GM18870 (cell line): ENCODE data around the gene BTNL3.
"Not testable (repeated sequence)": the region's sequence is repeated elsewhere in the genome, so short reads cannot be mapped to it uniquely, and the experiment has no call there.

Source experiments
- ATAC-seq: cut with Tn5 transposase; IDR thresholded peaks from one replicate; pipeline ENCODE4 v1.9.1; 2021; ENCODE audit warnings: moderate library complexity; ENCODE audit not compliant: unreplicated experiment

The BTNL3 gene

DNA sequence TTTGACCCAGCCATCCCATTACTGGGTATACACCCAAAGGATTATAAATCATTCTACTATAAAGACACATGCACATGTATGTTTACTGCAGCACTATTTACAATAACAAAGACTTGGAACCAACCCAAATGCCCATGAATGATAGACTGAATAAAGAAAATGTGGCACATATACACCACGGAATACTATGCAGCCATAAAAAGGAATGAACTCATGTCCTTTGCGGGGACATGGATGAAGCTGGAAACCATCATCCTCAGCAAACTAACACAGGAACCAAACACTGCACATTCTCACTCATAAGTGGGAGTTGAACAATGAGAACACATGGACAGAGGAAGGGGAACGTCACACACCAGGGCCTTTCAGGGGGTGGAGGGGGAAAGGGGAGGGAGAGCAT is 28.8 kb downstream of the BTNL3 start:
- not testable (repeated sequence) for ATAC-seq

DNA sequence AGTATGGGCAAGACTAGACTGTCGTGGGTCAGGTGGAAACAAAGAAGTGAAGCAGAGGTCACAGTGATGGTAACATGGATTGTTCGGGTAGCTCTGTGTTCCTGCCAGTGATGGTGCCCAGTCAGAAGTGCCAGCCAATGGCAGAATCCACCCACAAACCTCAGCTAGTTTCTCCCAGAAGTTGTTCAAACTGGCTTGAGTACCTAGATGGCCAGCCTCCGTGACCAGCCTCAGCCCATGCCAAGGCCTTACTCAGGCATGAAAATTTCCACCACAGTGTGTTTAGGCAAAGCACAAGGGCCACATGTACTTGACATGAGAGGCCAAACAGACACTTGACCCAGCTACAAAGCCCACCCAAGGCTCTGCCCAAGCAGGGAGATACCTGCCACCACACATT is 32.0 kb downstream of the BTNL3 start:
- ATAC-seq: no peak

DNA sequence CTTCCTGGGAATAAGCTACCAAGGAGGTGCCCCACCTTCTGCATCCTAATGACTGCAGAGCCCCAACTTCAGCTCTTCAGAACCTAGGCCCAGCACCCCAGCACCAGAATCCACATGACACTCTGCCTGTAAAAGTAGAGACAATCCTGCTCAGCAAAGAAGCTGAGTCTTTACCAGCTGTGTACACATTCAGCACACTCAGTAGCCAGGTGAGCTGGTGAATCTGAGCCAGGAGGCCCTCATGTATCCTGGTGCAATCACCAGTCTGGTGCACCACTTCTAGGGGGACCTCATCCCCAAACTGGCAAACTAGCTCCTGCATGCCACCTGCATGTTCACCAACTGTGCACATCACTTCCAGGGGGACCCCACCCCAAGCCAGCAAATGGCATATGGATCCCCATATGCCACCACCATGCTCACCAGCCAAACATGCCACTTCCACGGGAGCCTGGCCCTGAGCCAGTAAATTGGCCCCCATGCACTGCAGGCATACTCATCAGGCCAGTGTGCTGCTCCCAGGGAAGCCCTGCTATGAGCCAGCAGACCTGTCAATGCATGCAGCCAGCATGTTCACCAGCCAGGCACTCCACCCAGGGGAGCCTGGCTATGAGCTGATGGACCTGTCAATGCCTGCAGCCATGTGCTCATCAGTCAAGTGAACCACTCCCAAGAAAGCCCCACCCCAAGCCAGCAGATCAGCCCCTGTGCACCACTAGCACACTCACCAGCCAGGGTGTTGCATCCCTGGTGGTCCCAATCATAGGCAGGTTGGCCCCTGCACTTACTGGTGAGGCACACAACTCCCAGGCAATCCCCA is 35.8 kb downstream of the BTNL3 start:
- no peak for ATAC-seq

DNA sequence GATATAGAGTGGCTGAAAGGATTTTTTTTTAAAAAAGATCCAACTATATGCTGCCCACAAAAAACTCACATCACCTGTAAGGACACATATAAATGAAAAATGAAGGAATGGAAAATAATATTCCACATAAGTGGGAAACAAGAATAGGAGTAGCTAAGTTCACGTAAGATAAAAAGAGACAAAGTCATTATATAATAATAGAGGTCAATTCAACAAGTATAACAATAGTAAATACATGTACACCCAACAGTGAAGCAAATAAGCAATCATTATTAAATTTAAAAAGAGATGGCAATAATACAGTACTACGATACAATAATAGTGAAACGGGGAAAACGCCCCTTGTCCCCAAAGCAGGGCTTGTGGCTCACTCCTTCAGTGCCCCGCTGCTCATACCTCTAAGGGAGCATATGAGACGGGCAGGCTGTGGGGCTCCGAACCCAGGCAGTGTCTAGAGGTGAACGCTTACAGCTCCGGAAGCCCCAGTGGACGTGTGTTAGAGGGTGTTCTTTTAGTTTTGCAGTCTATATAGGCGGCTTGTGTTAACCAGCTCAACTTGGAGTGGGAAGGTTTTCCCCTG is 38.9 kb downstream of the BTNL3 start:
- ATAC-seq: no peak

DNA sequence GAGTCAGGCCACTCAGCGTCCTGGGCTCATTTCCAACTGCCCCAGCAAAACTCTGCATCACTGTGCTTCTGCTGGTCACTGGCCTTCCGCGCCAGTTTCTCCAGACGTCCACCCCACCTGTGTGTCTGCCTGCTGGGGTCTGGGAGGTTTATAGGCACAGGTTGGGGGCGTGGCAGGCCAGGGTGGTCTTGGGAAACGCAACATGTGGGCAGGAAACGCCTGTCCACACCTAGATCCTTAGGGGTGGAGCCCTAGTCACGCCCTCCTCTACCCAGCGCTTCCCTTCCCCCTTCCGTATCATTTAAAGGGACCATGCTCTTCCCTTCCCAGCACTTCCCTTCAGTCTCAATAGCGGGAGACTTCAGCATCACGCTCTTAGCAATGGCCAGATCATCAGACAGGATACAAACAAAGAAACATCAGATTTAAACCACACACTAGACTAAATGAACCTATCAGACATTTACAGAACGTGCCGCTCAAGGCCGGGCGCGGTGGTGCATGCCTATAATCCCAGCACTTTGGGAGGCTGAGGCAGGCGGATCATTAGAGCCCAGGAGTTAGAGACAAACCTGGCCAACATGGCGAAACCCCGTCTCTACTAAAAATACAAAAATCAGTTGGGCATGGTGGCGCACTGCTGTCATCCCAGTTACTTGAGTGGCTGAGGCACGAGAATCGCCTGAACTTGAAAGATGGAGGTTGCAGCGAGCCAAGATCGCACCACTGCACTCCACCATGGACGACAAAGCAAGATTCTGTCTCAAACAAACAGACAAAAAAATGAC is 39.6 kb downstream of the BTNL3 start:
- ATAC-seq: no peak

DNA sequence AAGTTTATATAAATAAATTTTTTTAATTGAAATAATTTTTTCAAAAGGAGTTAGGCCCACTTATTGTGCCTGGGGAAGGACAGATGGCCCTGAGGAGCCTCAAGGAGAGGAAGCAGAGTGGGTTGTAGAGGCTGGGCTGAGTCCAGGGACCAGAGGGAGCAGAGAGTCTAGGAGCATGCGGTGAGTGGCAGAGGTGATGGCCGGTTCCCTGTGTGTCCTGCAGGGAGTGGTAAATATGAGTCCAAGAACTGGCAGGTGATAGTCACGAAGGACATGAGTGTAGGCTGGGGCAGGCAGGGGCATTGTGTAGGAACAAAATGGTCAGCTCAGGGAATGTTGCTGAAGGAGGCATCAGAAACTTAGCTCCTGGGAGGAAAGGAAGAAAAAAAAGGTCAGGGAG is 43.1 kb downstream of the BTNL3 start:
- ATAC-seq: no peak

DNA sequence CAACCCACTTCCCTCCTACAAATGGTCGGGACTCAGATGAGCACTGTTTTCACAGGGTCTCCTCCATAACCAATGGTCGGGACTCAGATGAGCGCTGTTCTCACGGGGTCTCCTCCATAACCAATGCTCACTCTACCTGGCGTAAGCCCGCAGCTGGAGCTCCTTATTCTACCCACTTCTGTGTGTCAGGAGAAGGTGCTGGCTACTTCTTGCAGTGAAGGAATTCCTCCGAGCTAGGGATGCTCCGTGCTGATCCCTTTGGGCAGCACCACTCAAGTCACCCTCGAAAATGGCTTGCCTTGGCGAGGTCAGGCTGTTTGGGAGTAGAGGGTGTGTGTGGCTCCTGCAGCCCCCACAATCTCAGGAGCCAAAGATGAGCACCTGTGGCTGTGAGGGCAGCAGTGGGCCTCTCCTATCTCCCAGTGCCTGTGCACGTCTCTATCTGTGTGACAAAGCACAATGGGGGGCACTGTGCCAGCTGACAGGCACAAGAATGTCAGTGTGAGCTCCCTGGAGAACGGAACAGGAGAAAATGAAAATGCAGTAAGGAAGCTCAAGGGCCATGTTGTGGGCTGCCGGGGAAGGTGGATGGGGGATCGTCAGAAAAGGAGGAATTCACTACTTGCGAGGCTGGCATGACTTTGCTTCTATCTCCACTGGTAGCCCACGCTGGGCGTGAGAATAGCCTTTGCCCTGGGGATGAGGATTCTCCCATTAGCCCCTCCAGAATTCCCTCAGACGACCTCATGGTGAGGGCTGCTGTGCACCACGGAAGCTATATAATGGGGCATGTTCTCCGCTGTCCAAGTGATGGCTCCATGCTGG is 47.6 kb downstream of the BTNL3 start:
- no peak for ATAC-seq

DNA sequence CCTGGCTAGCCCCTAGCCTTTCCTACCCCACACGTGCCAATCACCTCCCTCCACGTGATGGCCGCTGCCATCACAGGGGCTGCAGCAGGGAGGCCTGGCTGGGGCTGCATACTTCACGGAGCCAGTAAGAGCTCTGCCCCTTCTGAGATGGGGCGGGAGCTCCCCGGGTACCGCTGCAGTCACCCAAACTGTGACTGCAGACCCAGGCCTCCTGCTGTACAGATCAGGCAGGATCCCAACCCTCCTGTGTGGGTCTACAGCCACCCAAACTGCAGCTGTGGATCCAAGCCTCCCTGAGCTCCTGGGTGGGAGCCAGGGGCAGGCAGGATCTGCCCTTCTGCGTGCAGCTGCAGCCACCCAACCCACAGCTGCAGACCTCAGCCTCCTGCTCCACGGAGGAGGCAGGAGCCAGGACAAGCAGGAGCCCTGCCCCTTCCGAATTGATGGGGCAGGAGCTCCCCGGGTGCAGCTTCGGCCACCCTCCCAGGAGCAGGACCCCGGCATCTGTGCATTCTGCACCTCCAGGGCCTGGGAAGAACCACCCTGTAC is 48.2 kb downstream of the BTNL3 start:
- no peak for ATAC-seq

DNA sequence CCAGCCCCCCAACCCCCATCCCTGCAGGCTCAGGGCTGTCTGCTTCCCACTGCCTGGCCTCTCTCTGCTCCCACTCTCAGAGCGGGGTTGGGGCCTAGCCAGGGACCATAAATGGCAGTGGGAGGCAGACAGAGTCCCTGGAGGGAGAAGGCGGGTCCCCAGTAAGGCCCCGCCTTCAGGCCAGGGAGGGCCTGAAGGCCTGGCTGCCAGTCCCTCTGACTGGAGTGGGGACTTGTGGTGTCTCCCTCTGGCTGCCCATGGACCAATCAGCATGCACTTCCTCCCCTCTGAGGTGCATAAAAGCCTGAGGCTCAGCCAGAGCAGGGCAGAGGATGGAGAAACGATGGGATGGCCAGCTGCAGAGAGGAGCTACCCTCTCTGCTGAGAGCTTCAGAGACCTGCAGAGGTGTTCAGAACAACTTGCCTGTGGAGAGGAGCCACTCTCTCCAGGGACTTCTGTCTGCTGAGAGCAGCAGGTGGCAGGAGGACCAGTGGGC is 48.8 kb downstream of the BTNL3 start:
- no peak for ATAC-seq

DNA sequence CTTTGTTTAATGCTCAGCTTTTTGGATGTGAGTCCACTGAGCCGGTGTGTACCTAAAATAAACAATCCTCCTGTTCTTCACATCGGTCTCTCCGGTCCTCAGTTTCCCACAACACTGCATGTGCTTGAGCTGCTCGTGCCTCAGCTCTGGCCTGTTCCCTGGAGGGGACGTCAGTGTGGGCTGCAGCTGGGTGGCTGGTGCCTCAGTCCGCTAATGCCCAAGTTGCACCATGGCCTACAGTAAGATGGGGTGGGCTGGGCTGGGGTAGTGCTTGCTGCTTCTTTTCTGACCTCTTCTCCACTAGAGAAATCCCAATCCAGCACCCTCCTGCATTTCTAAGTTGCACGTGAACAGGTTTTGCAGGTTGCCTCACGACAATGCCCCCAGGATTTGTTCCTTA is 50.8 kb downstream of the BTNL3 start:
- no peak for ATAC-seq

DNA sequence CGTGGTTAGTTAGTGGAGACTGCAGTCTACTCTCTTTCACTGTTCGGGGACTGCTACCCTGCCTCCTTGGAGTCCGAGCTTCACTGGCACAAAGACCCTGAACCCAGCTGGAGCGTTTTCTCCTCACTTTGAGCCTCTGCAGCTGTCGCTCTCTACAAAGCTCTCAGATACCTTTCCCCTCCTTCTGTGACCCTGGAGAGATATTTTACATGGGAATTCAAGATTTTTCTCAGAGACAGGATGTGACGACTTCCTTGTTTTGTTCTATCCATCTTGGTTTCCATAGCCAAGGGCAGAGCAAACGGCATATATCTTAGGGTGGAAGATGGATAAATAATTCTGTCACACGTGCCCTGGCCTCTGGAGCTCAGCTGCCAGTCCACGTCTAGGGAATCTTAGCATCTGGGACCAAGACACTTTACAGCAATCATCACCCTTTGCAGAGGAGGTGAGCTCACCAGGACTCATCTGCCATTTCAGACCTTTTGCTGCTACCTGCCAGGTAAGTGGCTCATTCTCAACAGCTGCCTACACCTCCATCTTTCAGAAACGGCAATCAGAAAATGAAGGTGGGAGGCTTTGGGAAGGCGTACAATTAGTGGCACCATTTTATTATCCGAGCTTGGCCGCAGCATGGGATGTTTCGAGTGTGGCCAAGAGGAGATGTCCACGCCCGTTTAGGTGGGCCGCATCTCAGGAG is 51.4 kb downstream of the BTNL3 start, which contains the start of gene BTNL9:
Gene BTNL9 (plus strand): TSS at position 336 of the 700 bp plus-strand sequence. CDS start 5,224 bp downstream, outside the sequence.
- no peak for ATAC-seq

DNA sequence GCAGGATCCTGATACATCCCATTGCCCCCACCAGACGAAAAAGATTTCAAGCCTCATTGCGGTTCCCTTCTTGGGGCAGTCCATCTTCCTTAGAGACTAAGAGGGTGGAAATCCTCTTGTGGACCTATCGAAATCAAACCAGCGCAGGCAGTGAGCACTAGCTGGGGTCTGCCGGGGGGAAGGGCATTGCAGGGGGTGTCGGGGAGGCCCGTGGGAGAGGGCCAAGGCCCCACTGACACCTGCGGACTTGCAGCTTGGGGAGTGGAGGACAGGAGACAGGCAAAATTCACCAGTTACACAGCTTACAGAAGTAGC is 51.9 kb downstream of the BTNL3 start:
- ATAC-seq: no peak

DNA sequence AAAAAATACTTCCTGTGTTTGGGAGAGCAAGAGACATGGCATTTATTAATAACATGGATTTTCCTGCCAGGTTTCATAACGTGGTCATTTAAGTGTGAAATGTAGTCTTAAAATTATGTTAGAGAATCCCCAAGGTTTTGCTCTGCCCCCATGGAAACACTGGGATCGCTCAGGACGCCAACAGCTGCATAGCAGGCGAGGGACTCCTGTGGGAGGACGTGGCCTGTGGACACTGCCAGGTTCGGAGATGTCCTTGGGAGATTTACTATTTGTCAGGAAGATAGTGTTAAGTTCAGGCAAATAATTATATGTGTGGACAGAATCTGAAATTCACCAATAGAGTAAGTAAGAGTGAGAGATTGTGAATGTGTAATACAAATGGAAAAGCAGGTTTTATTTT is 52.4 kb downstream of the BTNL3 start:
- ATAC-seq: no peak

DNA sequence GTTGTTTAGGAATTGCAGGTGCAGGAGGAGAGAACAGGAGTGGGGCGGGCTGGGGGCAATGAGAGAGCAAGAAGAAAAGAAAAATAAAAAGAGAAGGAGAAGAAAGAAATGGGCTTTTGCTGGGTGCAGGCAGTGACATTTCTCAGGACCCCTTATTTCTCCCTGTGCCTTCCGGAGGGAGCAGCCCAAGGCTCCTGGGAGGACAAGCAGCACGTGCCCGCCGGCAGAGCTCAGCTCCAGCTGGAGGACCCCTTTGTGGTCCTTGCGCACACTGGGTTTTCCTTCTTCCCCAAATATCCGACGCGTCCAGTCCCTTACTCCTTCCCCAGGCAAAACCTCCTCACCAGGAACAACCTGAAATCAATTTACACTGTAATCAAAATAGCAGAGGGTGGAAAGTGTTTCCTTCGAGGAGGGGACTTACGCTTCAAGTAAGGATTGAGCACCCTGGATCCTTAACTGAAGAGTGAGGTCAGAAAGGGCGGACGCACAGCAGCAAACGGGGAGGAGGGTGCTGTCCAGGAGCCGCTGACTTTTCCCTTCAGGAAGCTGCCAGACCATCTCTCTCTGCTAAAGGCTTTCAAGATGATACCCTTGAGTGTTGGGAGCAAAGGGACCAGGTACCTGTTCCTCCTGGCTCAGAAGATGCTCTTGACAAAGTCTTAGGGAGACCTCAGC is 53.5 kb downstream of the BTNL3 start:
- ATAC-seq: no peak

DNA sequence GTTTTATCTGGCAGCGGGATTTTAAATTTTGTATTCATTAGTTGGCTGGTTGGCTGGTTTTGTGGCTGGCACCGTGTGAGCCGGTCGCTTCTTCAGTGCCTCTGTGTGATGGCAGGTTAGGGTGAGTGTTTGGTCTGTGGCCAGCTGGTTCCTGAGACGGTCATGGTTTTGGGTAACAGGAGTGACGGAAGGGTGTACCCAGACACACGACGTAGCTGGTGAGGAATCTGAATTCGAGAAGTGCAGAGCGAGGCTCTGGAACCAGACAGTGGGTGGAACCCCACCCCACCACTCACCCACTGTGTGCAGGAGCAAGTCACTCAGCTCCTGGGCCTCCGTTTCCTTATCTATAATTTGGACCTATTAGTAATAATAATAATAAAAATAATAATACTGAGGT is 54.1 kb downstream of the BTNL3 start:
- no peak for ATAC-seq

DNA sequence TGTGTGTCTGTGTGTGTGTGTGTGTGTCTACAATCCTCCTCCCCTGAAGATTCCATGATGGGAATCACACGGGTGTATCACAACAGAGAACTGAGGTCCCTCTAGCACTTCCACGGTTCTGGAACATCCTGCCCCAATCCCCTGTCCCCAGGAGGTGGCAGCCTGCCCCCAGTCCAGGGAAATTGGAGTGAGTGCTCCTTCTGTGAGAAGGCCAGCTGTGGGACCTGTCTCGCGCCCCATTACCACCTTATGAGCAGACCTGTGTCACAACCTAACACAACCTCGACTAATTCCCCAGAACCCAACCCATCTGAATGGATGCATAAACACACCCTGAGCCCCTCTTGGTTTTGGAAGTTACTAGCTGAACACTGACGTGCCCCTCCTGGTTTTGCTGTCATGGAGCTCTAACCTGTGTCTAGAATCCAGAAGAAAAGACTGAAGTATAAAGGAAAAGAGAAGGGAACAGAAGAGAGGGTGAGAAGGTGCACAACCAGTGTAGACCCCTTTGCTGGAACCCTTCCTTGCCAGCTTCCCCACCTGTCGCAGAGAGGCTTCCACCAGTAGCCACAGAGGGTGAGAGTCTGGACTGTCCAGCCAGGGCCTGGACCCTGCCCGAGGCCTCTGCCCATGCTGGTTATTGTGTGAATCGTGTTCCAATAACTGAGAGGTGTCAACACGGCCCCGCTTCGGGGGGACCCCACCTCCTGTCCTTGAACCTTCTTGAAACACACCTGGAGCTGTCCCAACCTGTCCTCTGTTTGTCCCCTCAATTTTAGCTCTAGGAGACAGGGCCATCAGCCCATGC is 54.8 kb downstream of the BTNL3 start:
- no peak for ATAC-seq

DNA sequence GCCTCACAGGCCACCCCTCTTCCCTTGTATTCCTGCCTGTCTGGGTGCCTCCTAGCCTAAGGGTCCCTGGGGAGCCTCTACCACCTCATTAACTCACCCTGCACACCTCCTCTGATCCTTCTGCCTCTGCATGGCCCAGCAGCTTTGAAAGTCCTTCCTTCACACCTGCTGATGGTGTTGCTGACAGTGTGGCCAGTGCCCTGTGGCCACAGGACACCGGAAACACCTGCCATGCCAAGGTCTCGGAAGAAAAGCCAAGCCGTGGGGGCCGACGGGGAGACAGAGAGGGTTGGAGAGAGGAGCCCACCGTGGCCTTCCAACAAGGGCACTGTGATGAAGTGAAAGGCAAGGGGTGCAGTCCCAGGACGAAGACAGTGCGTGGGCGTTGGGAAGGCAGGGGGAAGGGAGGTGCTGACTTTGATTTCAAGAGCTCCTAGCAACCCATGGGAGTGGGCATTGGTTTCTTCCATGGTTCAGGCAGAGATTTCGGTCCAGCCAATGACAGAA is 55.5 kb downstream of the BTNL3 start:
- ATAC-seq: no peak

DNA sequence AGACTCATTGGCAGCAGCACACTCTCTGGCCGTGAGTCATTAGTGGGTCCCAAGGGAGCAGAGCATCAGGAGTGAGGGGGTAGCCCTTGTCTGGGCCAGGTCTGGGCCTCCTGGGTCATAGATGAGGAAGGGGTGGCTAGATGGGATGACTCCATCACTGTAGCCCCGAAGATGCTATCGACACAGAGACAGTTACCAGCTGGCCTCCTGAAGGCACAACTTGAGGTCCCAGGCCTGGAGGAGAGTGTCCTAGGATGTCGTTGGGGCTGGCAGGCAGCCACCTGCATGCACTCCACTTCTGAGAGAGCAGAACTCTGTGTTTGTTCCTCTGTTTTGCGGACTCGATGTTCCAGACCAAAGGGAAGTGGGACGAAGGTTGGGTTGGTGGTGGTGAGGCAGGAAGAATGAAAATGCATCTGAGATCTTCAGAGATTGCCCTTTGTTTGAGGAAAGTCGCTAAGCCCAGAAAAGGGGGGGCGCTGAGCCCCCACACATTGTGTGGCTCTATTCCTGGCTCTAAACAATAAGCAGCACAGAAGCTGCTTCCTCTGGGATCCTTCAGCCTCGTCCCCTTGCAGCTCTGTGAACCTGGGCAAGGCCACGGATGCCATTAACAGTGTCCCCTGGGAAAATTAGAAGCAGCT is 56.1 kb downstream of the BTNL3 start:
- no peak for ATAC-seq
